ENCODE measurements around the gene ROM1.

GRCh38 chr11:62595124-62595523 is 17.9 kb upstream of the ROM1 start:
- TF ChIP-seq CTCF (IDR thresholded peaks at IDR 0.05; ENCODE audit: extremely low read depth in 1 of 2, insufficient read depth in 1 of 2, low read depth in 1 of 2, low read length in 2 of 2), result no peak
- TF ChIP-seq MAX (IDR thresholded peaks at IDR 0.05; ENCODE audit: insufficient read depth, insufficient read length), result no peak
- TF ChIP-seq POLR2A (IDR thresholded peaks at IDR 0.05; ENCODE audit: low read depth, low read length), result no peak
- no peak for TF ChIP-seq EZH2 (IDR thresholded peaks at IDR 0.05; ENCODE audit: borderline replicate concordance, low read depth, low read length, severe bottlenecking)

Data from endothelial cell of umbilical vein (primary cell).